22Rv1 (cell line): Measurements from ENCODE around the gene SPTSSB.

ENCODE experiments used
- ZFX ChIP-seq: fragments of 450-650 bp; IDR thresholded peaks from 2 replicates; pipeline ENCODE4 v1.6.1; 2017; ENCODE audit warnings: antibody characterized with exemption, borderline replicate concordance
- TF ChIP-seq, protein P1 (sequence below): fragments of 450-650 bp; IDR thresholded peaks from 2 replicates; pipeline ENCODE4 v1.5.1; 2017; ENCODE audit warnings: mild to moderate bottlenecking

DNA sequence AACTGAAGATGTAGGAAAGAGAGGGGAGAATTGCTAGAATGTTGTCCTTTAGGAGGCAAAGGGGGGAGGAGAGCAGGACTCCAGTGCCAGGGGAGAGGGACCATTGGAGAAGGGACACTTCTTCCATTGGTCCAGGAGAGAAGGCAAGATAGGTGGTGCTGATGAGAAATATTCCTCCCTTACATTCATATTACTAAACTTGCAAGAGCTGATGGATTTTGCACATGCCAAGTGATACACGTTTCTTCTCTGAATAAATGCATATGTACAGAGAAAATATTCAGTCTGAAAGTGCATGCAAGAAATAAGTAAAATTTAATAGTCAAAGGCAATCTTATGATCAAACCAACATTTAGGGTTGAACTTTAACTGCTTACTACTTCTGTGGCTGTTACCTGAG lies 21.5 kb upstream of the SPTSSB start:
- TF ChIP-seq, protein P1, sequence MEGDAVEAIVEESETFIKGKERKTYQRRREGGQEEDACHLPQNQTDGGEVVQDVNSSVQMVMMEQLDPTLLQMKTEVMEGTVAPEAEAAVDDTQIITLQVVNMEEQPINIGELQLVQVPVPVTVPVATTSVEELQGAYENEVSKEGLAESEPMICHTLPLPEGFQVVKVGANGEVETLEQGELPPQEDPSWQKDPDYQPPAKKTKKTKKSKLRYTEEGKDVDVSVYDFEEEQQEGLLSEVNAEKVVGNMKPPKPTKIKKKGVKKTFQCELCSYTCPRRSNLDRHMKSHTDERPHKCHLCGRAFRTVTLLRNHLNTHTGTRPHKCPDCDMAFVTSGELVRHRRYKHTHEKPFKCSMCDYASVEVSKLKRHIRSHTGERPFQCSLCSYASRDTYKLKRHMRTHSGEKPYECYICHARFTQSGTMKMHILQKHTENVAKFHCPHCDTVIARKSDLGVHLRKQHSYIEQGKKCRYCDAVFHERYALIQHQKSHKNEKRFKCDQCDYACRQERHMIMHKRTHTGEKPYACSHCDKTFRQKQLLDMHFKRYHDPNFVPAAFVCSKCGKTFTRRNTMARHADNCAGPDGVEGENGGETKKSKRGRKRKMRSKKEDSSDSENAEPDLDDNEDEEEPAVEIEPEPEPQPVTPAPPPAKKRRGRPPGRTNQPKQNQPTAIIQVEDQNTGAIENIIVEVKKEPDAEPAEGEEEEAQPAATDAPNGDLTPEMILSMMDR = no peak
- TF ChIP-seq ZFX = no peak
